ENCODE measurements around the gene IPO5. TPM values are rescaled to one million over a fixed set of nuclear protein-coding genes. Genes with fewer than 3 reads are reported as not detected.
A peak's percentile ranks its signal among the peaks of the same experiment; 100 is the strongest.
"Not testable (repeated sequence)": the region's sequence is repeated elsewhere in the genome, so short reads cannot be mapped to it uniquely, and the experiment has no call there.

The IPO5 gene
- total RNA-seq, 1 donor from 2014 or later: 115 TPM

- intact Hi-C loops (cut with DNase I): no loop called here
- DNase-seq (ENCODE audit: low spot score) (no peak), ATAC-seq (no peak)
Observed at GRCh38 chr13:97946951-97947588, 6.4 kb upstream of the IPO5 start.

- no peak for ATAC-seq
- intact Hi-C loops (cut with DNase I): no loop called here
- no peak for DNase-seq (ENCODE audit: low spot score)
Observed at GRCh38 chr13:97948041-97948440, 5.4 kb upstream of the IPO5 start.

DNA sequence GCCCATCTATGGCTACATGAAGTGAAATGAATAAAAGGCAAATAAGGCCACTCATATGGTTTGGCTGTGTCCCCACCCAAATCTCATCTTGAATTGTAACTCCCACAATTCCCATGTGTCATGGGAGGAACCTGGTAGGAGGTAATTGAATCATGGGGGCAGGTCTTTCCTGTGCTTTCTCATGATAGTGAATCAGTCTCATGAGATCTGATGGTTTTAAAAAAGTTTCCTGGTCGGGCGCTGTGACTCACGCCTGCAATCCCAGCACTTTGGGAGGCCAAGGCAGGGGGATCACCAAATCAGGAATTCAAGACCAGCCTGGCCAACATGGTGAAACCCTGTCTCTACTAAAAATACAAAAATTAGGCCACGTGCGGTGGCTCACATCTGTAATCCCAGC is 4.2 kb upstream of the IPO5 start:
- intact Hi-C loops (cut with DNase I); DNase-seq (ENCODE audit: low spot score); ATAC-seq: not testable (repeated sequence)

DNA sequence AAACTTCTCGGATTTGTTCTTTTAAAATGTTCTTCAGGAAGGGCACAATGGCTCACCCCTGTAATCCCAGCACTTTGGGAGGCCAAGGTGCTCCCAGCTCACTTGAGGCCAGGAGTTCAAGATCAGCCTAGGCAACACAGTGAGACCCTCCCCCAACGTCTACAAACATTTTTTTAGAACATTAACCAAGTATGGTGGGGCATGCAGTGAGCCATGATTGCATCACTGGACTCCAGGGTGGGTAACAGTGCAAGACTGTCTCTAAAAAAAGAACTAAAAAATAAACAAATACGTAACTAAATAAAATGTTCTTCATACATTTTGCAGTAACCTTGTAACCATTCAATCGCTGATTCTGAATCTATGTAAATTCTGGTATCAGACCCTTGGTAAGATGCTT is 2.1 kb upstream of the IPO5 start:
- intact Hi-C loops (cut with DNase I): no loop called here
- DNase-seq (ENCODE audit: low spot score): no peak
- no peak for ATAC-seq

DNA sequence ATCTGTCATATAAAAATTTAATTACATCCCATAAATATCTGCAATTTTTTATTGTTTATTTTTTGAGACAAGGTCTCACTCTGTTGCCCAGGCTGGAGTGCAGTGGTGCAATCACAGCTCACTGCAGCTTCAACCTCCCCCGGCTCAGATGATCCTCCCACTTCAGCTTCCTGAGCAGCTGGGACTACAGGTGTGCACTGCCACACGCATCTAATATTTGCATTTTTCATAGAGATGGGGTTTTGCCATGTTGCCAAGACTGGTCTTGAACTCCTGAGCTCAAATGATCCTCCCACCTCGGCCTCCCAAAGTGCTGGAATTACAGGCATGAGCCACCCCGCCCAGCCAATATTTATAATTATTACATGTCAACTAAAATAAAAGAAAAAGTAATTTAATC is 644 bp upstream of the IPO5 start:
- ATAC-seq; DNase-seq (ENCODE audit: low spot score); intact Hi-C loops (cut with DNase I): not testable (repeated sequence)

DNA sequence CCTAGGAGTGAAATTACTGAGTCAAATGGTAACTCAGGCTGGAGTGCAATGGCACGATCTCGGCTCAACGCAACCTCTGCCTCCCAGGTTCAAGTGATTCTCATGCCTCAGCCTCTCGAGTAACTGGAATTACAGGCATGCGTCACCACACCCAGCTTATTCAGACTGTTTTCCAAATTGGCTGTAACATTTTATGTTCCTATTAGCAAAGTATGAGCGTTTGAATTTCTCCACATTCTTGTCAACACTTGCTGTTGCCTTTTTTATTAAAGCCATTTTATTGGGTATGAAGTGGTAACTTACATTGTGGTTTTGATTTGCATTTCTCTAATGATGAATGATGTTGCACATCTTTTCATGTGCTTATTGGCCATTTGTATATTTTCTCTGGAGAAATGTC is 7.9 kb downstream of the IPO5 start:
- ATAC-seq (no peak), DNase-seq (ENCODE audit: low spot score) (no peak)

GRCh38 chr13:97962887-97963286 is 9.4 kb downstream of the IPO5 start:
- intact Hi-C loops (cut with DNase I): no loop called here
- ATAC-seq: no peak
- no peak for DNase-seq (ENCODE audit: low spot score)

More for the DNA sequence above, 7.9 kb downstream of the IPO5 start:
- intact Hi-C loops (cut with DNase I): no loop called here

DNA sequence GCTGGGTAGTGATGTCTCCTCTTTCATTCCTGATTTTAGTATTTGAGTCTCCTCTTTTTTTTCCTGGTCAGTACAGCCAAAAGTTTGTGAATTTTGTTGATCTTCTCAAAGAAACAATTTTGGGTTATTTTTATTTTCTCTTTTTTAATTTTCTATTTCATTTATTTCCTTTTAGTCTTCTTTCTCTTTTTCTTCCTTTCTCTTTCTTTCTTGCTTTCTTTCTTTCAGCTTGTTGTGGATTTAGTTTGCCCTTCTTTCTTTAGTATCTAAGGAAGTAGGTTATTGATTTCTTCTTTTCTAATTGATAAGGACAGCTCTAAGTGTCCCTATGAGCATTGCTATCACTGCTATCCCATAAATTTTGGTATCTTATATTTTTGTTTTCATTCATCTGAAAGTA is 13.8 kb downstream of the IPO5 start:
- ATAC-seq: no peak
- intact Hi-C loops (cut with DNase I): no loop called here

DNA sequence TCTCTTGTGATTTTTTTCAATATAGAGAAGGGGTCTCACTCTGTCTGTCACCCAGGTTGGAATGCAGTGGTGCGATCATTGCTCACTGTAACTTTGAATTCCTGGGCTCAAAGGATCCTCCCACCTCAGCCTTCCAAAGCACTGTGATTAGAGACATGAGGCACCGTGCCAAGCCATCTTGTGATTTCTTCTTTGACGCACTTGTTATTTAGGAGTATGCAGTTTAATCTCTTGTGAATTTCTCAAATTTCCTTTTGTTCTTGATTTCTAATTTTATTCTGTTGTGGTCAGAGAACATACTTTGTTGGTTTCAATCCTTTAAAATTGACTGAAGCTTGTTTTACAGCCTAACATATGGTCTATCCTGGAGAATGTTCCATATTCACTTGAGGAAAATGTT is 14.5 kb downstream of the IPO5 start:
- ATAC-seq: no peak
- intact Hi-C loops (cut with DNase I): no loop called here
- no peak for DNase-seq (ENCODE audit: low spot score)

More for the DNA sequence above, 13.8 kb downstream of the IPO5 start:
- DNase-seq (ENCODE audit: low spot score): no peak

GRCh38 chr13:97971519-97971918 is 18.0 kb downstream of the IPO5 start:
- intact Hi-C loops (cut with DNase I): no loop called here
- ATAC-seq: no peak
- DNase-seq (ENCODE audit: low spot score): no peak

DNA sequence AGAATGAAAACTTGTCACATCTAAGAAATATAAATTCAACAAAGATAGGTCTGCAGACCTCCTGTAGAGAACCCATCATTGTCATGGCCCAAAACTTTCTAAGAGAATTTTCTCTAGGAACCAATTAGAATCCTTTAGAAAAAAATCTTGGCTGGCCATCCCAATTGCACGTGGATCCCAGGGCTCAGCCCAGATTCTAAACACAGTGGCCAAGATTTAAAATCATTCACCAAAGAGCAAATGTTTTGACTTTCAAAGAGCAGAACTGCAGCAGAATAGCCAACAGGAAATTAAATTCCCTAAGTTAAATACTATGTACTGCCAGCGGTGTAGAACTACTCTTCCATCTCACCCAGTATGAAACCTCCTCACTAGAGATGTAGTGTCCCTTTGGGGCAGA is 21.3 kb downstream of the IPO5 start:
- intact Hi-C loops (cut with DNase I): no loop called here
- no peak for ATAC-seq
- no peak for DNase-seq (ENCODE audit: low spot score)

GRCh38 chr13:97975280-97975847 is 21.9 kb downstream of the IPO5 start:
- DNase-seq (ENCODE audit: low spot score) (no peak), ATAC-seq (peak; percentile 1)
- intact Hi-C loops (cut with DNase I): no loop called here

- peak; percentile 97 for ATAC-seq
- DNase-seq (ENCODE audit: low spot score): peak; percentile 93
- intact Hi-C loops (cut with DNase I): no loop called here
Observed at GRCh38 chr13:97975848-97976609, 22.6 kb downstream of the IPO5 start.

- no peak for ATAC-seq
- intact Hi-C loops (cut with DNase I): no loop called here
- peak; percentile 61 for DNase-seq (ENCODE audit: low spot score)
Observed at GRCh38 chr13:97976610-97977521, 23.4 kb downstream of the IPO5 start.

GRCh38 chr13:97977982-97978381 is 24.5 kb downstream of the IPO5 start:
- ATAC-seq (no peak), DNase-seq (ENCODE audit: low spot score) (no peak)
- intact Hi-C loops (cut with DNase I): no loop called here

- DNase-seq (ENCODE audit: low spot score) (no peak), ATAC-seq (no peak)
- intact Hi-C loops (cut with DNase I): no loop called here
Observed at GRCh38 chr13:97978651-97979050, 25.2 kb downstream of the IPO5 start.

DNA sequence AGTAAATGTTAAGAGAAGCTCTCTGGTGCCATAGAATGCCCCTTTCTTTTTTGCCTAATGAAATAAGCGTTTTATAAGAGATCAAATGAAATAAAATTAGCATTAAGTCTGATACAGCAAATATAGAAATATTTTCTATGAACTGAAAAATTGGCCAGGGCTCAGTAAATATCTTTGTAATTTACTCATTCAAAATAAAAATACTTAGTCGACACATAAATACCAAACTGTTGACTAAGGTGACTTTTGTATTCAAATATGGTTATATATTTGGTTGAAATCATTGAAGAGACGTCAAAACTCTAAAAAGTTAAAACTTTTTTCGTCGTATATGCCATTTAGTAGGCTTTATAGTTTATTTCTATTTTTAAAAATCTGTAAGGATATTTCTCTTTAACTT is 25.6 kb downstream of the IPO5 start:
- ATAC-seq: no peak
- no peak for DNase-seq (ENCODE audit: low spot score)
- intact Hi-C loops (cut with DNase I): no loop called here

DNA sequence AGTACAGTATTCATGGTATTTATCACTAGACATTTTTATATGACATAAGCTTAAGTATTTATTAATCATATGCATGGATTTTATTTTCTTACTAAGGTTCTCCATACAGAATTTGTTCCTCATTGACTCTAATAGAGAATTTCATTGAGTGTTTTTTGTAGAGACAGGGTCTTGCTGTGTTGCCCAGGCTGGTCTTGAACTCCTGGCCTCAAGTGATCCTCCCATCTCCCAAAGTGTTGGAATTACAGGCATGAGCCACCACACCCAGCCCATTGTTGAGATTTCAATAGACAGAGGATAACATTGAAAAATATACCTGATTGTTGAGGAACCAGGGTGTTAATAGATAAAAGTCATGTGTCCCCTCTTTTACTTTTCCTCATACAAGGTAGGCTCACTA is 26.1 kb downstream of the IPO5 start:
- ATAC-seq: no peak
- no peak for DNase-seq (ENCODE audit: low spot score)
- intact Hi-C loops (cut with DNase I): no loop called here

DNA sequence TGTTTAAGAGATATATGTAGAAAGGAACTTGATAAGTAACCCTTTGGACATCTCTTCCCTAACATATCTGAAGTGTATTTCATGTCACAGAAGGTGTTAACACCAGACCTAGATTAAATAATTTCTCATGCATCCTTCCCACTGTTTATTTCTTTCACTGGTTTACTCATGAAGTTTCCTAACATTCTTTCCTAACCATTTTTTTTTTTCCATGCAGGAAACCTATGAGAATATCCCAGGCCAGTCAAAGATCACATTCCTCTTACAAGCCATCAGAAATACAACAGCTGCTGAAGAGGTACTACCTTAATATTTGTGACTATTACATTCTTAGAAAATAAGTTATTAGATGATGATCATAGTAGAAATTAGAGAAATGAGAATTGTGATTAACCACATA is 28.8 kb downstream of the IPO5 start:
- ATAC-seq (no peak), DNase-seq (ENCODE audit: low spot score) (no peak)
- intact Hi-C loops (cut with DNase I): no loop called here

All from sciatic nerve (tissue), 2 donors.